Renal pelvis (tissue), 4 donors: ENCODE results near the gene RANBP1. TPM values are rescaled to one million over a fixed set of nuclear protein-coding genes. Genes with fewer than 3 reads are reported as not detected.
"Not testable (repeated sequence)": the region's sequence is repeated elsewhere in the genome, so short reads cannot be mapped to it uniquely, and the experiment has no call there.

Source experiments
- DNase-seq: peaks from one replicate; pipeline ENCODE4 v3.0.0-alpha.2; 2013
- polyA plus RNA-seq, 3 donors: library from polyadenylated mRNA; unstranded; fragments of 120-200 nt; gene quantifications; one replicate each; pipeline ENCODE4 v1.2.1, GENCODE V29; 2013; ENCODE audit not compliant: insufficient read length in 3 of 3

Gene RANBP1
- polyA plus RNA-seq, 3 donors, result 171 to 203 (median 199) TPM

DNA sequence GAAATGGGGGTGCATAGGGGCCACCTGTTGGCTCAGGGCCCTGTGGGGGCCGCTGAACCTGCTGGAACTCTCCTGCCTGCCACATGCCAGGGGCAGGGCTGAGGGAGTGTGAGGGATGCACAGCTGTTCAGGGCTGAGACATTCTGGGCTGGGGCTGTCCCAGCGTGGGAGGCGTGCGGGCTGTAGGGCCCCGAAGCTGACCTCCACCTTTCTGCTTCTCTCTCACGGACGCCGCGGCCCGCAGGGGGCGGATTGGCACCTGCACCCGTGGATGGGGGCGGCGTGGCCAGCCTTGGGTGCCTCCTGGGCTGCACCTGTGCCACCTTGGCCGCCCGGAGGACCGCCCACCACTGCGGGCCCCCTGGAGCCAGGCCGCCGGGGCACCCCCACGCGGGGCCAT is 30.9 kb downstream of the RANBP1 start:
- DNase-seq, result no peak

DNA sequence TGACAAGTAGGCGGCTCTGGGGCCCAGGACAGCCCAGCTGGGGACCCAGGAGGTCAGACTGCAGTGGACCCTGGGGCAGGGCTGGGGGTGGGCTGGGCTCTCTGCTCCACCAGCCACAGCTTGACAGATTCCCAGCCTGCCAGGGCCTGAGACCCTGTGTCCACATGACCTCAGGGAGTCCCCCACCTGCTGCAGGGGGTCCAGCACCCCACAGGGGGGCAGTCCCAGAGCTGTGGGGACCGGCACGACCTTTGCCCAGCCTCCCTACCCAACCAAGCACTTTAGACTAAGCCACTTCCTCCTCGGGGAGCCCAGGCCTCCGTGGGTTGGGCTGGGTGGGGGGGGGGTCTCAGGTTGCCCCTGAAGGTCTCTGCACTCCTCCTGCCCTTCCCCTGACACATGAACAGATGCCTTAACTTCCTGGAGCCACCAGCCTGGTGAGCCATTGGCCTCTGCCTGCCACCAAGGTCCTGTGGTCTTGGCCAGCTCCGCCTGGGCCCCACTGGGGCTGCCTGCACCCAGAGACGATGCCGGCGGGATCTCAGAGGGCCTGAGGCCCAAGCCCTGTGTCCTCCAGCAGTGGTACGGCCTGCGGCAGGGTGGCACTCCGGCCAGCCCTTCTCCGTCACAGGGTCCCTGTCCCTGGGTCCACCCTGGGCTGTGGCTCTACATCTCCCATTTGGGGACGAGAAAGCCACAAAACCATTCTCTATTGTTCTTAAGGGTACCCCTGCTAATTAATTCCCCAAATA is 31.5 kb downstream of the RANBP1 start:
- DNase-seq, result no peak

DNA sequence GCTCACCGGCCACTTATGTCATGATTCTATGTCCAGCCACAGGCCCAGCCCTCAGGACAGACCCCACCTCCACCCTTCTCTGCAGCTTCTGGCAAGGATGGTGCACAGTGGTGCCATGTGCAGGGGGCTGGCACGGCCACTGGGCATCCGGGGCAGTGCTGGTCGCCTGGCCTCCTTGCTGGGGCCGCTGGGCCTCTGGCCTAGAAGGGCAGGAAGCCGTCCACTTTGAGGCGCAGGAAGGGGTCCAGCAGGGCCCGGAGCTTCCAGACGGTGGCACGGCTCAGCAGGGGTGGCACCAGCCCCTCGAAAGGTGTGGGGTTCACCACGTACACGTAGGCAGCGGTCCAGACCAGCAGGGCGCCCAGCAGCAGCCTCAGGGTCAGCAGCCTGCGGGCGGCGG is 32.5 kb downstream of the RANBP1 start:
- no peak for DNase-seq

DNA sequence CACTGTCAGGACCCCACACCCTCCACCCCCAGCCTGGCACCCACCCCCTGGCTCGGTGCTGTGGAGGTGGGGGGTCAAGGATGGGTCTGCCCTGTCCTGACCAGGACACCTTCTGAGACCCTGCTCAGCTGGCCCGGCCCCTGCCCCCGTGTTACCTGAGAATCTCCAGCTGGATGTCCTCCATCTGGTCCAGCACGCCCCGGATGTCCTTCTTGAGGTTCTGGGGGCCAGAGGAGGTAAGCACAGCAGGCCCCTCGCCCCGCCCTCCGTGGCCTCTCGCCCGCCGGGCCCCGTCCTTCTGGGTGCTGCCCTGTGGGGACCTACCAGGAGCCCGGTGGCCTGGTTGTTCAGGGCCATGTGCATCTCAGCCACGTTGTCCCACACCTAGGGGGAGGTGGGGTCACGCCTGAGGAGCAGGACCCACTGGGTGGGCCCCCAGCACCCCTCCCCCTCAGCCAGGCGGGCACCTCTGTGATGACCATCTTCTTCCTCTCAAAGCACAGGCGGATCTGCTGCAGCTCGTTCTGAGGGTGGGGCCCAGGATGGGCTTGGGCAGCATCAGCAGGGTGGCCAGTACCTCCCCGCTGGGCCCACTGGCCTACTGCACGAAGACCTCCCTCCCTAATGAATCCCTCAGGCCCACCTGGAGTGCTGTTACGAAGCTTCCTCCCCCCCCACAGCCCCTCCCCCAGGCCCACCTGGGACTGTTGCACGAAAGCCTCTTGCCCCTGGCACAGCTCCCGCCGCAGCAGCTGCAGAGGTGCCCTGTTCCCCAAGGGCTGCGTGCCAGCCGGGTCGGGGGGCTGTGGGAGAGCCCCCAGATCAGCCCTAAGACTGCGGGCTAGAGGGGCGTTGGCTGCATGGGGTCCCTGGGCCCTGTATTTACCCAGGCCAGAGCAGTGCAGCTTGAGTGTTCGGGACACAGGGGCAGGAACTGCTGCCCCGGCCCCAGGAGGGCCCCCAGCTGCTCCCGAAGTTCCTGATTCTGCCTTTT is 33.6 kb downstream of the RANBP1 start:
- no peak for DNase-seq

DNA sequence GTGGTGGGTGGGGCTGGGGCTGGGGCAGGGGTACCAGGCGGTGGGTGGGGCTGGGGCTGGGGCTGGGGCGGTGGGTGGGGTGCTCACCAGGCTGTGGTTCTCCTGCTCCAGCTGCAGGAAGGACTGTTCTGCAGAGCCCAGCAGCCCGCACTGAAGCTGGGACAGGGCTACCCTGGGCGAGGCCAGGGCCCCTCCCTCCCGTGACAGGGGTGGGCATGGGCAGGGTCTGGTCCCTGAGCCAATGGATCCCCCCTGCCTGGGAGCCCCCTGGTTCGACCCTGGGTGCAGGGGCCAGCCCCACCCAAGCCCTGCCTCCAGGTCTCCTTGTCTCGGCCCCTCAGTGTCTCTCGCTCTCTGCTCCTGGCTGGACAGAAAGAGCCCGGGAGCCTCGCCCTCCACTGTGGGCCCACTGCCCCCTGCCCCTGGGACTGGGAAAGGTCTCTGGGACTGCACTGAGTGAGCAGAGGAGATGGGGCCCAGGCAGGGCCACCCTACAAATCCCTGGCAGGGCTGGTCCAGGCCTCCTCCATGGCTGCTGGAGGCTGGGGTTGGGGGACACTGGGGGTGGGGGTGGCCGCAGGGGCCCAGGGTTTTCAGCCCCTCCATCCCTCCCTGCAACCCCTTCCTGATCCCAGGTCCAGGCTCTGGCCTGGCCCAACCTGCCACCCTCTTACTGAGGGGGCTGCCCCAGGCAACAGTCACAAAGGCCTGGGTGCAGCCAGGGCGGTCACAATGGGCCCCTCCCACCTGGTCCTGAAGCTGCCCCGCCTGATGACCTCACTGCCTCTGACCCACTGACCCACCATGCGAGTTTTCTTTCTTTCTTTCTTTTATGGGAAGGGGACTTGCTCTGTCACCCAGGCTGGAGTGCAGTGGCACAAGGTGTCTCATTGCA is 34.7 kb downstream of the RANBP1 start, which contains the start of gene CCDC188:
CCDC188 (minus strand) TSS at position 675 of the 895 bp plus-strand sequence; CDS start at position 606, 69 bp downstream.
- DNase-seq, result no peak

DNA sequence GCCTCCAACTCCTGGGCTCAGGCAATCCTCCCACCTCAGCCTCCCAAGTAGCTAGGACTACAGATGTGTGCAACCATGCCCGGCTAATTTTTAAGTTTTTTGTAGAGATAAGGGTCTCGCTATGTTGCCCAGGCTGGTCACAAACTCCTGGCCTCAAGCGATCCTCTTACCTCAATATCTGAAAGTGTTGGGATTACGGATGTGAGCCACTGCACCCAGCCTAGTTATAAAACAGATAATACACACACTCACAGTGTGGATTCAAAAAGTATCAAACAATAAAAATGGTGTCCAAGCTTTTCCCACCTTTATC is 35.3 kb downstream of the RANBP1 start:
- no peak for DNase-seq

DNA sequence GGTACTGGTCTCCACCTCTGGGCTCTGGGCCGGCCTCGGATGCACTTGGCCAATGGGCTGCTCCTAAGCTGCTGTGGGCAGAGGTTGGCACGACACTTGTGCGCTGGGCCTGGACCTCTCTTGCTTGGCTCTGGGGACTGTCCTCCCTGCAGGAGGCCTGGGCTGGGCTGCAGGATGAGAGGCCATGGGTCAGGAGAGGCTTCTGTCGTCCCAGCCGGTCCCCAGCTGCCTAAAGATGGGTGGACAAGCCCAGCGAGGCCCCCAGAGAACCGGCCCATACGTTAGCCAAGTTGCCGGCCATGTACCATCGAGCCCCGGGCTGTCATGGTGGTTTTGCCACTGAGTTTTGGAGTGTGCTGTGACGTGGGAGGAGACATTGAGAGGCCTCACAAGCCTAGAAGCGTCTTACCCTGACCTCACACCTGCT is 36.6 kb downstream of the RANBP1 start:
- no peak for DNase-seq

DNA sequence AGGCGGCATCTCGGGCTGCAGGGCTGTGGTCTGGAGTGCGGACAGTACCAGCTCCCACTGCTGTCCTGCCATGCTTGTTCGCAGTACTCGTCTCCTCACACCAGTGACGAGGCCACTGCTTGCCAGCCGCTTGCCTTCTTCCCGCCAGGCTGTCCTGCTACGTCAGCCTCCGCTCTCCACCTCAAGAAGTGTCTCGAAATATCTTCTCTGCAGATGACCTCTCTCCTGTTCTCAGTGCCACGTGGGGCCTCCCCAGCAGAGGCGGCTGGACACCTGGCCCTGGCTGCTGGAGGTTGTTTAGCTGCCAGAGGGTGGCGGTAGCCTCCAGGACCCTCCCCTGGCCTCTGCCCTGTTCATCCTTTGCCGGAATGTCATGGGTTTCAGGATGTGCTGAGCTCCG is 38.0 kb downstream of the RANBP1 start:
- no peak for DNase-seq

DNA sequence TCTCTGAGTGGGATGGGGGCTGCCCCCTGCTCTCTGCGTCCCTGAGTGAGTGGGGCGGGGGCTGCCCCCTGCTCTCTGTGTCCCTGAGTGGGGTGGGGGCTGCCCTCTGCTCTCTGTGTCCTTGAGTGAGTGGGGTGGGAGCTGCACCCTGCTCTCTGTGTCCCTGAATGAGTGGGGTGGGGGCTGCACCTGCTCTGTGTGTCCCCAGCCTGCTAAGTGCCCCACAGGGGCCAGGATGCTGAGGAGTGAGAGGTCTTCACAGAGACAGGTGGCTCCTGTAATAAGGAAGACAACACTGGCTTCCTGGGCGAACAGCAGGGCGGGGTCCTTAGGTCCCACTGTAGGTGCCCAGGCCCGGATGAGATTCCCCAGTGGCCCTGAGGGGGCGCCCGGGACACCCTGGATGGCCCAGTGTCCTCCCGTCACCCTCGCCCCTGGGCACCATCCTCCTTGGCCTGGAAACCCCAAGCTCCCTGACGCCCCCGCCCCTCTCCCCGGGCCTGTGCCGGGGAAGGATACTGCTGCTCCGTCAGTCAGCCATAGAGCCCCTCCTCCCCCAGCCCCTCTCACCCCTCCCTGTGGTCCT is 38.8 kb downstream of the RANBP1 start:
- no peak for DNase-seq

DNA sequence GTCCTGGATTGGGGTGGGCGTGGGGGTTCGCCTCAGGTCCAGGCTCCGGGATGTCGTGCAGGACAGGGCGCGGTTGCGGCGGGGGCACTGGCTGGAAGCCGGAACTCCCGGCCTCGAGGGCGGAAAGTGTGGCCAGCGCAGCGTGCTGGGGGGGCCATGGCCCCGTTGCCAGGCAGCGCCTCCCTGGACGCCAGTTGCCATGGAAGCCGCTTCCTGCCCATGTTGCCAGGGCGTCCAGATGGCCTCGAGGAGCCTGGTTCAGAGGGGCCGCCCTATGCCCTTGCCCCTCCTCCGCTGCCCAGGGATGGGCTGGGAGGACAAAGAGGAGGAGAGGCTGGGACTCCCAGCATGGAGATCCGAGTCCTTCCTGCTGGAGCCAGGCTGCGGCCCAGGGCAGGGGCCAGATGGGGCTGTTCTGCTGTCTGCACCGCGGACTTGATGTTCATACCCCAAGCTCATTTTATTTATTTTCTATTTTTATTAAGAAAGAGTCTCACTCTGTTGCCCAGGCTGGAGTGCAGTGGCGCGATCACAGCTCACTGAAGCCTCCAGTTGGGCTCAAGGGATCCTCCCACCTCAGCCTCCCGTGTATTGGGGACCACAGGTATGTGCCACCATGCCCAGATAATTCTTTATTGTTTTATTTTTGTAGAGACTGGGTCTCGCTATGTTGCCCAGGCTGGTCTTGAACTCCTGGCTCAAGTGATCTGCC is 39.6 kb downstream of the RANBP1 start:
- no peak for DNase-seq

DNA sequence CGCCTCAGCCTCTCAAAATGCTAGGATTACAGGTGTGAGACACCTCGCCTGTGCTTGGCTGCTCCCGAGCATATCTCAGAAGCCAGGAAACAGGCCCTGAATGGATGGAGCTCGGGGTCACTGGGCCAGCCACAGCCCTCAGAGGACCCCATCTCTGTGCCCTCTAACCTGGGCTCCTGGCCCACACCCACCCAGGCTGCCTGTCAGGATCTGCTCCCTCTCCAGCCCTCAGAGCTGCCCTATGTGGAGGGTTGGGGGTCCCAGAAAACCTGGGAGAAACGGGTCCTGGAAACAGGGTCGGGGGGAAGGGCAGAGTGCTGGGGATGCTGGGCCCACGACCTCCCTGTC is 40.1 kb downstream of the RANBP1 start:
- no peak for DNase-seq

DNA sequence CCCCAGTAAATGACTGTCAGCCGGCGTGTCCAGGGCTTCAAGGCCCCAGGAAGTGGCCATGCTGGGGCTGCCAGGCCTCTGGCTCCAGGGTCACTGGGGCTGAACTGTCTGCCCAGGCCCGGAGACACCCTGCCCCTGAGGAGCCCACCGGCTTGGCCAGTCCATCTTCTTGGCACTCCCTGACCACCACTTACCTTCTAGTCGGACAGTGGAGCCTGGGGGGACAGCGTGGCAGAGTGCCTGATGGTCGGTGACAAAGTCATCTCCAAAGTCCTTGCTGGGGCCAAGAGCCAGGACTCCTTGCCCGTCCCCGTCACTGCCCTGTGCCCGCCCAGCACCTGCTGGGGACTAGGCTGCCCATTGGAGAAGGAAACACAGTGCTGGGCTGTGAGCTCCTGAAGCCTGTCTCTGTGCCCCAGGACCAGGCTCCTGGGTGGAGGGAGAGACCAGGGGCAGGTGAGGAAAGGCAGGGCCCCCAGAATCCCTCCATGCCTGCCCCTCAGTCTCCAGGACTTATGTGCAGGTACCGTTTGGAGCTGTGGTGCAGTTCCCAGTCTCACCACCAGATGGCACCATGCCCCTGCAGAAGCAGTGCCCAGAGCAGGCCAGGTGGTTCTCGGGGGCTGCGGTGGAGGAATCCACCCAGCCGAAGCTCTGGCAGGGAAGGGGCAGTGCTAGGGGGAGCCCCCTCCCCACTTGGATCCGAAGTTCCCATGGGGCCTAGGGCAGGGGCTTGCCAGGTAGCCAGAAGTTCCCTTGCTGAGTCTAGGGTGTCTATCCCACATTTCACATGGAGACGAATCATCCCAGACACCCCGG is 40.9 kb downstream of the RANBP1 start:
- DNase-seq, result peak; percentile 62

DNA sequence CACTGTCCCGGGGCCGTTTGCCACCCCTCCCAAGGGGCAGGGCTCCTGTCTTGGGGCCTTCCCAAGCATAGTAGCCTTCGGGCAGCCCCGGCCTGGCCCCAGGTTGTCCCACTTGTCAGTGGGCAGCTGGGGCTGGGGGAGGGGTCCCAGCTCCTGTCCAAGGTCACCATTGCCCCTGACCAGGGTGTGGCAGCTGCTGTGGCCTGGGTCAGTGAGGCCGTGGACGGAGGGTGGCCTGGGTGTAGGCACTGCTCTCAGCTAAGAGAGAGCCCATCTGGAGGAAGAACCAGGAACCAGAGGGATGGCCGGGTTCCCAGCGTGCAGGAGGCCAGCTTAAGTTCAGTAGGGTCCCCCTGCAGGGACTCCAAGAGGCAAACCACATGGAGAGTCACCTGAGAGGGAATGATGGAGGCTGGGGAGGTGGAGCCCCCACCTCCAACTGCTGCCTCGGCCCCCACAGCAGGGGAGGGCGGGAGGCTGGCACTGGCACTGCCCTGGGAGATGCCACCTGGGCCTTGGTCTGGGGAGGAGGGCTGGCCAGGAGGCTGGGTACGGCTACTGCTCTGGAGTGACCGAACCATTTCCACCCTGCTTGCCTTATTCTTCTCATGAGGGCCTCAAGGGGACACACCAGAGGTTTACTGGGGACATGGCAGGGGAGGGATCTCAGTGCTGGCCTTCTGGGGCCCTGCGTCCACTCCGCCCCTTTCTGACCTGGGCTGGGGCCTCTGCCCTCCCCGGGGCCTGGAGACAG is 41.7 kb downstream of the RANBP1 start:
- DNase-seq, result no peak

DNA sequence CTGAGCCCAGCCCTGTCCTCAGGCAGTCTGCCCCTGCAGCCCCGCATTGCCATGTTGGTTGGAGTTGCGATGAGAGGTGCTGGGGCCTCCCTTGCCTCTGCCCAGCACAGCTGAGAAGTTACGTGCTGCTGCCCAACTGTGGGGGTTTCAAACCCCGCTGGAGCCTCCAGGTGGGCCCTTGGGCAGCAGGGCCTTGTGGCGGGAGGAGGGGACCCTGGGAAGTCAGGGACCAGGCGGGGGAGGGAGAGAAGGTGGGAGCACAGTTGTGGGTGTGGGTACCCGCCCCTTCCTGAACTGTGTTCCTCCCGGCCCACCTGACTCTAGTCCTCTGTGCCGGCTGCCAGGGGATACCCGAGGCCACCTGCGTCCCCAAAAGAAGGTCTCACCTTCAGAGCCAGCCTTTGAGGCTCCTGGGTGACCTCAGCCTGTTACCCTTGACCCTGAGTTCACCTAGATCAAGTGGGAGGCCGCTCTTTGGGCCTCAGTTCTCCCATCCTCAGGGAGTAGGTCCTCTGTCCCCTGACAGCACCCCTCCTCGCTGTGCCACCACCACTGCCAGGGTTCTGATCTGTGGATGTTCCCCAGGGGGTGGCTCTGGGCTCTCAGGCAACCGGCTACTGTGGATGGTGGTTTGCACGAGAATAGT is 42.6 kb downstream of the RANBP1 start:
- no peak for DNase-seq

DNA sequence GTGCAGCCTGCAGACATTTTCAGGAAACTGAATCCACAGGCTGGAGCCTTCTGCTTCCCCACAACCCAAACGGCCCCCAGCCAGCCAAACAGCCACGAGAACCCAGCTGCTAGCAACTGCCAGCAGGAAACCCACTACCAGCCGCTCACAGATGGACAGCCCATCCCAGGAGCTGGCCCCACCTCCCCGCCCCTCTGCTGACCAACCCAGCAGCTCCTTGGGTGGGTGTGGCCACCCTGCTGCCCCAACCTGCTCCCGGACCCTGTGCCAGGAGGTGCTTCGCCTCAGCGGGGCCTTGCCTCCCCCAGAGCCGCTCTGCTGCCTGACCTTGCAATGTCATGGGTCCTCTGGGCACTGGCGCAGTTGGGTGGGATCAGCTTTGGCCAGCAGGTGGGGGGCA is 43.2 kb downstream of the RANBP1 start:
- no peak for DNase-seq

DNA sequence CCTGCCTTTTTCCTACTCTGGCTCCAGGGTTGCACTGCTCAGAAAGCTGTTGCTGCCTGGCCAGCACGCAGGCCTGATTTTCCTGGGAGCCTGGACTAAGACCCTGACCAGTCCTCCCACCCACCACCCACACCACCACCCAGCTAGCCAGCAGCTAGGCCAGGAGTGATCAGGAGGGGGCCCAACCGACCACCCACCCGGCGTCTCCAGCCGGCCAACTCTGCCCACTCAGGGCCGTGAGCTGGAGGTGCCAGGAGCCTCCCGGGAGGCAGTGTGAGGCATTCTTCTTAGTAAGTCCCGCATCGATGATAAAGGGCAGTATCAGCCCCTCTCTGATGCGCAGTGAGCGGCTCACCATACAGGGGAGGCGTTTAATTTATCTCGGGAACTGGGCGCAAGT is 43.6 kb downstream of the RANBP1 start:
- not testable (repeated sequence) for DNase-seq

DNA sequence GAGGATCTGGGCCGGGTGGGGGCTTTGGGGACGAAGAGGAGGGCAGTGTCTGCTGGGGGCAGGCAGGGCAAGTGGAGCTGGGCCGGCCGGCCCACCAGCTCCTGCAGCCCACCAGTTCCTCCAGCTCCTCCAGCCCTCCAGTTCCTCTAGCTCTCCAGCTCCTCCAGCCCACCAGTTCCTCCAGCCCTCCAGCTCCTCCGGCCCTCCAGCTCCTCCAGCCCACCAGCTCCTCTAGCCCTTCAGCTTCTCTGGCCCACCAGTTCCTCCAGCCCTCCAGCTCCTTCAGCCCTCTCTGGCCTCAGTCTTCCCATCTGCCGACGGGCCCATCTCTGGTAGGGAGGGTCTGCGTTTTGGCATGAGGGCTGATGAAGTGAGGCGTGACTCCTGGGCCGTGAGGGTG is 44.1 kb downstream of the RANBP1 start:
- DNase-seq, result no peak

DNA sequence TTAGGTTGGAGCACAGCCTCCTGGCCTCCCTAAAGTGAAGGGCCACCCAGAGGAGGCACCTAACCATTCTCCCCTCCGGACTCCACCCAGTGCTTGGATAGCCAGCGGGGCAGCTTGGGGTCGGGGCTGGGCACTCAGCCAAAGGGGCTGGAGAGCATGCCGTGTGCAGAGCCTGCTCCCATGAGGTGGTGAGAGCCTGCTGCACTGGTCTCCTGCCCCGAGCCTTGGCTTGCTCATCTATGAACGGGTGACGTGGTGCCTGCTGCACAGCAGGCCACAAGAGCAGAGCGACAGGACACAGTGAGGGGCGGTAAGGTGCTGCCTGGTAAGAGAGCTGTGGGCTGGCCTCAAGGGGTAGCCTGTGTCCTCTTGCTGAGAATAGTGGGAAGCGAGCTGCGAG is 49.0 kb downstream of the RANBP1 start:
- no peak for DNase-seq

DNA sequence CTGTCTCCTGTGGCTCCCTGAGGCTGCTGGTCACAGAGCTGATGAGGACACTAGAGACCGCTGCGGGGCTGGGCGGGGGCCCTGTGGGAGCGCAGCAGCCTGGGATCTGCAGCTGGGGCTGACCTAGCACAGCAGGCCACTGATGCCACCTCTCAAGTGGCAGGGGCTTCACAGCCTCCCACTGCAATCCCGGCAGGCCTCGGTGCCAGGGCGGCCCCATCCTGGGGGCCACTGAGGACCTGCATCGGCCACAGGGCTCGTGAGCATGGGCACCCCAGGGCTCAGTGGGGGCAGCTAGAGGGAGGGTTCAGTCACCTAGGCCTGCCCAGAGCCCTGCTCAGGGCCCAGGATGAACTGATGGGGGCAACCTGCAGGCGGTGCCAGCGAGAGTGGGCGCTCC is 49.5 kb downstream of the RANBP1 start:
- DNase-seq, result no peak
